Measurements from ENCODE around the gene FAM163A.

Gene FAM163A

DNA sequence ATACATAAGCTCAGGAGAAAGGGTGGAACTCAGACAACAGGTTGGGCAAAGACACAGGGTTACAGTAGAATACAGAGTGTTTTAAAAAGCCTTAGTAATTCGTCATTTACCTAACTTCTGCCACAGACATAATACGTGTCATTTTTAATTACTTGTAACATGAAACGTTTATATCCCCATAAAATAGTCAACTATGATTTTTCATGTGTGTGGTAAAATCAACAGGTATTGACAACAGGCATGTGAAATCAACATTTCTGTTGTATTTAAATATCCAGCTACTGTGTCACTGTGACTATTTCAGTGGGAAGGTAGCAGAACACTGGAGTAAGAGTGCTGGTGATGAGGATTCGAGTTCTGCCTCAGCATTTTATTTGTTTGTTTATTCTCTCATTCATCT is 5.7 kb downstream of the FAM163A start:
- ChIA-PET POLR2A (no interaction called here), CTCF (no interaction called here)
- no peak for DNase-seq (ENCODE audit: extremely low spot score)
- TF ChIP-seq FOXA1 (IDR thresholded peaks at IDR 0.05) (no peak), LEF1 (IDR thresholded peaks at IDR 0.05; ENCODE audit: borderline replicate concordance) (no peak), ARNT (IDR thresholded peaks at IDR 0.05) (no peak), SP1 (IDR thresholded peaks at IDR 0.05) (no peak)
- TF ChIP-seq, protein P1, sequence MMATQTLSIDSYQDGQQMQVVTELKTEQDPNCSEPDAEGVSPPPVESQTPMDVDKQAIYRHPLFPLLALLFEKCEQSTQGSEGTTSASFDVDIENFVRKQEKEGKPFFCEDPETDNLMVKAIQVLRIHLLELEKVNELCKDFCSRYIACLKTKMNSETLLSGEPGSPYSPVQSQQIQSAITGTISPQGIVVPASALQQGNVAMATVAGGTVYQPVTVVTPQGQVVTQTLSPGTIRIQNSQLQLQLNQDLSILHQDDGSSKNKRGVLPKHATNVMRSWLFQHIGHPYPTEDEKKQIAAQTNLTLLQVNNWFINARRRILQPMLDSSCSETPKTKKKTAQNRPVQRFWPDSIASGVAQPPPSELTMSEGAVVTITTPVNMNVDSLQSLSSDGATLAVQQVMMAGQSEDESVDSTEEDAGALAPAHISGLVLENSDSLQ (IDR thresholded peaks at IDR 0.05) = peak; percentile 18; the same call in 1 of the 2 replicates

DNA sequence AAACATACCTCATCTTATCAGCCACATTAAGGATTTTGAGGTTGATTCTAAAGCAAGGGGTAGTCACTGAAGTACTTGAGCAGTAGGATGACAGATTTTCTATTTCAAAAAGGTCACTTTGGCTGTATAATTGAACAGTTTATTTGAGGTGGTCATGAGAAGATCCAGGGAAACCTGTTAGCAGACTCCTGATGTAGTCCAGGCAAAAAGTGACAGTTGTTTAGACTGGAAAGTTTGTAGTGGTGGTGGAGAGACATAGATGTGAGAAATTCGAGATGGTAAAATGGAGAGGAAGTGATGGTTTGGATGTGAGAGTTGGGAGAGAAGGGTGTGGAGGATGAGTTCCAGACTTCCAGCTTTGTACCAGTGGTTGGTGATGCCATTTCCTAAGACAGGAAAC is 7.5 kb downstream of the FAM163A start:
- ChIA-PET POLR2A (no interaction called here), CTCF (interaction anchor here (1.1 to 1.2 kb wide), 2 partner anchors 60 to 64 kb away, joined by 3 read pairs; no protein-coding TSS in a partner anchor)
- DNase-seq (ENCODE audit: extremely low spot score) = no peak
- TF ChIP-seq LEF1 (IDR thresholded peaks at IDR 0.05; ENCODE audit: borderline replicate concordance) (no peak), L3MBTL2 (conservative IDR thresholded peaks at IDR 0.05) (no peak), SUZ12 (IDR thresholded peaks at IDR 0.05) (no peak), ELF4 (IDR thresholded peaks at IDR 0.05) (no peak), ARNT (IDR thresholded peaks at IDR 0.05) (no peak), HDGF (IDR thresholded peaks at IDR 0.05; ENCODE audit: borderline replicate concordance) (no peak)

DNA sequence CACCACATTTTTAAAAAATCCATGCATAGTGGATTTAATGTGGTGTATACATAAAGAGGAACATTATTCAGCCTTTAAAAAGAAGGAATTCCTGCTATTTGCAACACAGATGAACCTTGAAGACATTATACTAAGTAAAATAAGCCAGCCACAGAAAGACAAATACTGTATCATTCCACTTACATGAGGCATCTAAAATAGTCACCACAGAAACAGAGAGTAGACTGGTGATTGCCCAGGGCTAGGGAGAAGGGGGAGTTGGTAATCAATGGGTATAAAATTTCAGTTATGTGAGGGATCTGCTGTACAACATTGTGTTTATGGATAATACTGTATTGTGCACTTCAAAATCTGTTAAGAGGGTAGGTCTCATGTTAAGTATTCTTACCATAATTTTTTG is 10.0 kb downstream of the FAM163A start:
- no peak for DNase-seq (ENCODE audit: extremely low spot score)
- ChIA-PET POLR2A (no interaction called here), CTCF (no interaction called here)
- TF ChIP-seq FOXM1 (IDR thresholded peaks at IDR 0.05; ENCODE audit: borderline replicate concordance) = no peak
- TF ChIP-seq SUZ12 (IDR thresholded peaks at IDR 0.05) = no peak
- no peak for TF ChIP-seq FOXK2 (IDR thresholded peaks at IDR 0.05)
- no peak for TF ChIP-seq ELF4 (IDR thresholded peaks at IDR 0.05)
- TF ChIP-seq ZNF384 (IDR thresholded peaks at IDR 0.05) = no peak
- TF ChIP-seq ARNT (IDR thresholded peaks at IDR 0.05) = no peak

DNA sequence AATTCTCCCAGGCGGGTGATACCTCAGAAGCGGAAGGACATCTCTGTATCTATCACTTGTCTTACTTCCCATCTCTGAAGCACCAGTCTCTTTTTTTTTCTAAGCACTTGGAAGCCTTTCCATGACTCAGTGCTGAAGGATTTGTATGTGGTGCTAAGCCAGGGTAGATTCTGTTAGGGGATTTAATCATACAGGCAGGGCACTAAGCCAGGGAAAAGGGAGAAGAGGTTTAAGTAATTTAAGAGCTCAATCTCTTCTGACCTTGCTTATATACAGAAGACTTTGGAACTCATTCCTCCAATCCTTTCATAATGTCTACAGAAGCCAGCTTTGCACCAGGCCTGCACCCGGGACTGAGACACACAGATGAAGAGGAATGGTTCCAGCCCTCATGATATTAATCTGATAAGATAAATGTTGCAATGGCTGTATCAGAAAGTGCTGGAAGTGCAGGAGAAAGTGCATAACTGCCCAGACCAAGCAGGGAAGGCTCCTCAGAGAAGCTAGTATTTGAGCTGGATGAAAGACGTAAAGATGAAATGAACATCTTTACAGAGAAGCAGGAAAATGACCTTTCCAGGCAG is 11.0 kb downstream of the FAM163A start:
- no peak for DNase-seq (ENCODE audit: extremely low spot score)
- ChIA-PET POLR2A (no interaction called here), CTCF (no interaction called here)
- no peak for TF ChIP-seq L3MBTL2 (conservative IDR thresholded peaks at IDR 0.05)
- TF ChIP-seq CTBP1 (IDR thresholded peaks at IDR 0.05; ENCODE audit: borderline replicate concordance) = no peak
- no peak for TF ChIP-seq NFRKB (IDR thresholded peaks at IDR 0.05)
- TF ChIP-seq, protein P1 (IDR thresholded peaks at IDR 0.05) = no peak

DNA sequence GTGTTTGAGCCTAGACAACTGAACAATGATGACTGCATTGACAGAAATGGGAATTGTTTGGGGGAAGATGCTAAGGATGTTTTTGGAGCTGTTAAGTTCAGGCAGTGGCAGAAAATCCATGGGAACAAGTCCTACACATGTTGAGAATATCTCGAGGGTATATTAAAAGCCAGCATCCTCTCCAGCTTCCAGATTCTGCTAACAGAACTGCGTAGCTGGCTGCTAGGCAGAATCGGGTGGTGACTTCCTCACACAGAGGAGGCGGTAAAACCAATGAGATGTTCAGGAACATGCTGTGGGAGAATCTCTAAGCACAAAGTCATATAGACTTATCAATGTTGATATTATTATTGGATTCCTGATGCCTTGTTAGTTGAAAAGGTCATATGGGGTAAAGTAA is 14.8 kb downstream of the FAM163A start:
- DNase-seq (ENCODE audit: extremely low spot score) = no peak
- CTCF ChIA-PET = no interaction called here
- POLR2A ChIA-PET = no interaction called here
- TF ChIP-seq FOXK2 (IDR thresholded peaks at IDR 0.05) (no peak), BHLHE40 (IDR thresholded peaks at IDR 0.05; ENCODE audit: borderline replicate concordance) (no peak), NFRKB (IDR thresholded peaks at IDR 0.05) (no peak), HDGF (IDR thresholded peaks at IDR 0.05; ENCODE audit: borderline replicate concordance) (no peak), CTBP1 (IDR thresholded peaks at IDR 0.05; ENCODE audit: borderline replicate concordance) (no peak)

DNA sequence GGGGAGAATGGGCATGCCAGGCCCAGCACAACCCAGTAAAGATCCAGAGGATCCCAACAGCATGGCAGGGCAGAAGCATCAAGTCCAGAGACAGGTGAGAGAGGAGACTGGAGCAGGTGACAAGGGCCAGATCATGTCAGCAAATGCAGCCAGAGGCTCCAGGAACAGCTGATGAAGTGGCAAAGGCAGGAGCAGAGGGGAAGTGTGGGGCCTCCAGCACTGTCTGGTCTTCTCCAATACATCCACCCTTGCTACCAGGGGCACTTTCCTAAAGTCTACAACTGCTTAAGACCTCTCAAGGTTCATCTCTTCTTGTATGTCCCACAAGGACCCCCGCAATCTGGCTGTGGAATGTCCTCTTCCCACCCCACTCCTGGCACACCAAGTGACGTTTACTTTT is 17.4 kb downstream of the FAM163A start:
- DNase-seq (ENCODE audit: extremely low spot score) = no peak
- TF ChIP-seq CTBP1 (IDR thresholded peaks at IDR 0.05; ENCODE audit: borderline replicate concordance) (no peak), SUZ12 (IDR thresholded peaks at IDR 0.05) (no peak), LEF1 (IDR thresholded peaks at IDR 0.05; ENCODE audit: borderline replicate concordance) (no peak), ELF4 (IDR thresholded peaks at IDR 0.05) (no peak), NFRKB (IDR thresholded peaks at IDR 0.05) (no peak), HDGF (IDR thresholded peaks at IDR 0.05; ENCODE audit: borderline replicate concordance) (no peak), TARDBP (IDR thresholded peaks at IDR 0.05) (no peak), SP1 (IDR thresholded peaks at IDR 0.05) (no peak), FOXA1 (IDR thresholded peaks at IDR 0.05) (no peak), FOXM1 (IDR thresholded peaks at IDR 0.05; ENCODE audit: borderline replicate concordance) (no peak), ZNF384 (IDR thresholded peaks at IDR 0.05) (no peak), ARNT (IDR thresholded peaks at IDR 0.05) (no peak), FOXK2 (IDR thresholded peaks at IDR 0.05) (no peak), L3MBTL2 (conservative IDR thresholded peaks at IDR 0.05) (no peak), BHLHE40 (IDR thresholded peaks at IDR 0.05; ENCODE audit: borderline replicate concordance) (no peak)
- TF ChIP-seq, protein P1 (IDR thresholded peaks at IDR 0.05) = no peak
- ChIA-PET CTCF (no interaction called here), POLR2A (no interaction called here)

DNA sequence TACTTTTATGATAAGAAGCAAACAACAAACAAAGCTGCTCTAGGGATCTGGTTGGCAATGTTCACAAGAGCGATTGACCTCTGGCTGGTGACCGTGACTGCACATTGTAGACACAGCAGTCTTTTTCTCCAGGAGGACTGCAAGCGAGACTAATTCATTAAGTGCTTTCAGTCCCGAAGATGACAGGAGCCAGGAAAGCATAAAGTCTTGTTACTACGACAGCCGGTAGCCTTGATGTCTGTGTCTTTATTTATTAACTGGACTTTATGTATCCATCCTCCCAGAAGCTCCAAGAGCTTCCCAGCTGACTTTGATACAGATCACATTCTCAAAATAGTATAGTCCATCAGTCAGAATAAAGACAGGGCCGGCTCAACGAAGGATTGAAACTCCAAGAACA is 18.2 kb downstream of the FAM163A start:
- ChIA-PET POLR2A (no interaction called here), CTCF (interaction anchor here (1.1 to 2.2 kb wide), 3 partner anchors 35 to 53 kb away, joined by 3 to 7 read pairs (median 4); no protein-coding TSS in a partner anchor)
- no peak for DNase-seq (ENCODE audit: extremely low spot score)
- TF ChIP-seq ARNT (IDR thresholded peaks at IDR 0.05) = no peak
- TF ChIP-seq ELF4 (IDR thresholded peaks at IDR 0.05) = no peak
- TF ChIP-seq HDGF (IDR thresholded peaks at IDR 0.05; ENCODE audit: borderline replicate concordance) = no peak
- no peak for TF ChIP-seq FOXM1 (IDR thresholded peaks at IDR 0.05; ENCODE audit: borderline replicate concordance)
- TF ChIP-seq BHLHE40 (IDR thresholded peaks at IDR 0.05; ENCODE audit: borderline replicate concordance) = no peak
- TF ChIP-seq SP1 (IDR thresholded peaks at IDR 0.05) = no peak
- TF ChIP-seq FOXK2 (IDR thresholded peaks at IDR 0.05) = no peak
- no peak for TF ChIP-seq TARDBP (IDR thresholded peaks at IDR 0.05)
- no peak for TF ChIP-seq L3MBTL2 (conservative IDR thresholded peaks at IDR 0.05)
- TF ChIP-seq, protein P1 (IDR thresholded peaks at IDR 0.05) = no peak
- no peak for TF ChIP-seq FOXA1 (IDR thresholded peaks at IDR 0.05)
